ENCODE data around the gene HOXD4.

GRCh38 chr2:176161825-176162626, 10.7 kb downstream of the HOXD4 start:
- TF ChIP-seq CTCF (IDR thresholded peaks at IDR 0.05) = no peak
- no peak for TF ChIP-seq ZNF232 (CRISPR knock-in tag; IDR thresholded peaks at IDR 0.05)
- TF ChIP-seq ZNF121 (CRISPR knock-in tag; IDR thresholded peaks at IDR 0.05) = no peak
- no peak for TF ChIP-seq SP1 (CRISPR knock-in tag; conservative IDR thresholded peaks at IDR 0.05)
